D721Med (cell line): ENCODE data around the gene FBXL20.
"Not testable (repeated sequence)": the region's sequence is repeated elsewhere in the genome, so short reads cannot be mapped to it uniquely, and the experiment has no call there.

Experiments used
- DNase-seq: peaks from one replicate; pipeline ENCODE4 v3.0.0; 2011; ENCODE audit warnings: low spot score; ENCODE audit not compliant: insufficient read length
- FAIRE-seq: peaks from 2 replicates; lab custom pipeline; 2011; peaks lifted over from hg19 to GRCh38; lab: Jason Lieb, UNC
- TF ChIP-seq, protein P1 (sequence below): IDR thresholded peaks from 2 replicates; pipeline ENCODE4 v1.5.1; 2012; ENCODE audit warnings: mild to moderate bottlenecking, control low read depth; ENCODE audit not compliant: insufficient read depth; ENCODE audit errors: missing control alignments

FBXL20 gene

DNA sequence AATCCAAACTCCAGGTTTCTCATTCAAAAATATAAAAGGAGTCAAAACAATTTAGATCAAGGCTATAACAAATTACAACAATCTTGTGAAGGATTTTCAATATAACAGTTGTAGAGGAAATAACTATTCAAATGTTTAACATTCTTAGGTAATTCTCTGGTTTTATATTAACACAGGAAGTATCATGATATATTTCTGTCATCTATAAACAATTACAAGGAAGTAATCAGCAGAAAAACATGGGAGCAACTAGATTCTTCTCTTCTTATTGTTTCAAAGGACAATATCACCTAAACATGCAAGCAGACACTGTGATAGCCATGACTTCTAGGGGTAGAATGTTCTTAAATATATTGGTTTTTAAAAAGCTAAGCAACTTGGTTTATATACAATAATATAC is 49.9 kb downstream of the FBXL20 start:
- TF ChIP-seq, protein P1, sequence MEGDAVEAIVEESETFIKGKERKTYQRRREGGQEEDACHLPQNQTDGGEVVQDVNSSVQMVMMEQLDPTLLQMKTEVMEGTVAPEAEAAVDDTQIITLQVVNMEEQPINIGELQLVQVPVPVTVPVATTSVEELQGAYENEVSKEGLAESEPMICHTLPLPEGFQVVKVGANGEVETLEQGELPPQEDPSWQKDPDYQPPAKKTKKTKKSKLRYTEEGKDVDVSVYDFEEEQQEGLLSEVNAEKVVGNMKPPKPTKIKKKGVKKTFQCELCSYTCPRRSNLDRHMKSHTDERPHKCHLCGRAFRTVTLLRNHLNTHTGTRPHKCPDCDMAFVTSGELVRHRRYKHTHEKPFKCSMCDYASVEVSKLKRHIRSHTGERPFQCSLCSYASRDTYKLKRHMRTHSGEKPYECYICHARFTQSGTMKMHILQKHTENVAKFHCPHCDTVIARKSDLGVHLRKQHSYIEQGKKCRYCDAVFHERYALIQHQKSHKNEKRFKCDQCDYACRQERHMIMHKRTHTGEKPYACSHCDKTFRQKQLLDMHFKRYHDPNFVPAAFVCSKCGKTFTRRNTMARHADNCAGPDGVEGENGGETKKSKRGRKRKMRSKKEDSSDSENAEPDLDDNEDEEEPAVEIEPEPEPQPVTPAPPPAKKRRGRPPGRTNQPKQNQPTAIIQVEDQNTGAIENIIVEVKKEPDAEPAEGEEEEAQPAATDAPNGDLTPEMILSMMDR, result no peak
- FAIRE-seq, result no peak
- DNase-seq, result no peak

DNA sequence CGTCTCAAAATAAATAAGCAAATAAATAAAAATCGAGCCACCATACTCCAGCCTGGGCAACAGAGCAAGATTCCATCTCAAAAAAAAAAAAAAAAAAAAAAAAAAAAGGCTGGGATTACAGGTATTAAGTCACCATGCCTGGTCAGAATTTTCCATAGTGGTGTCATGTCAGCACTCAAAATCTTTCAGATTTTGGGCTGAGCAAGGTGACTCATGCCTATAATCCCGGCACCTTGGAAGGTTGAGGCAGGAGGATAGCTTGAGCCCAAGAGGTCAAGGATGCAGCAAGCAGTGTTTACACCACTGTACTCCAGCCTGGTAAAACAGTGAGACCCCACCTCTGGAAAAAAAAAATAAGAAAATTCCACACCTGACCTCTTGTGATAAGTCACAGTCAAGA is 52.2 kb downstream of the FBXL20 start:
- no peak for FAIRE-seq
- TF ChIP-seq, protein P1, result no peak
- DNase-seq, result no peak

DNA sequence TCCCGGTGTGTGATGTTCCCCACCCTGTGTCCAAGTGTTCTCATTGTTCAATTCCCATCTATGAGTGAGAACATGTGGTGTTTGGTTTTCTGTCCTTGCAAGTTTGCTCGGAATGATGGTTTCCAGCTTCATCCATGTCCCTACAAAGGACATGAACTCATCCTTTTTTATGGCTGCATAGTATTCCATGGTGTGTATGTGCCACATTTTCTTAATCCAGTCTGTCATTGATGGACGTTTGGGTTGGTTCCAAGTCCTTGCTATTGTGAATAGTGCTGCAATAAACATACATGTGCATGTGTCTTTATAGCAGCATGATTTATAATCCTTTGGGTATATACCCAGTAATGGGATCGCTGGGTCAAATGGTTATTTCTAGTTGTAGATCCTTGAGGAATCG is 54.6 kb downstream of the FBXL20 start:
- not testable (repeated sequence) for DNase-seq, FAIRE-seq

DNA sequence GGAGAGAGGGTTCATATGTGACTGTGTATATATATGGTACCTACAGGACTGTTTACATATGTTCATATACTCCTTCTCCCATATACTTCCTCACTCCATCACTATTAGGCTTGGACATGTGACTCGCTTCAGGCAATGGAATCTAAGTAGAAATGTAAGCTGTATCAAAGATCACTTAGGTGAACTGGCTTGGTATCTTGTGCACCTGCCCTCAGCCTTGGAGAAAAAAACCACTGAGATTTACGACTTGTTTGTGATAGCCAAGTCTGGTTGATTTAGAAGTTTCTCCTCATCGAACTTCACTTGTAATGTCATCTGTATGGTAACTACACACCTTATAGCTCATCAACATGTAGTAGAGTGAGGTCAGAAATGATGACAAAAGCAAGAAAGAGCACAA is 59.9 kb downstream of the FBXL20 start:
- TF ChIP-seq, protein P1, result no peak
- no peak for DNase-seq
- FAIRE-seq, result no peak

DNA sequence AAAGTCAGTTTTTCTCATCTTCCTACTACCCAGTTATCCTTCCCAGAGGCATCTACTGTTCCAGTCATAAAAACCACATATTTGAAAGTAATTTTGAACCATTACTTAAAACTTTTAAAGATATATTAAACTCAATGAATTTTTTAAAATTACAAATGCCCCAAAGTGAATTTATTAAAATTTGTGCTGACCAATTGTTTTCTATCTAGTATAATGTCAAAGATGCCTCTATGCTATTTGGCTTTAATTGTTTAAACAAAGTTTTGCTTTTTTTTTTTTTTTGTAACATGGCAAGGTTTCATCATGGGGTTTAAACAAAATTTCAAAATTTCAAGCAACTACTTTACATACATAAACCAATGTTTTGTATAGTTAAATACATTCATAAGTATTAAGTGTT is 60.7 kb downstream of the FBXL20 start:
- TF ChIP-seq, protein P1, result no peak
- no peak for FAIRE-seq
- DNase-seq, result no peak

DNA sequence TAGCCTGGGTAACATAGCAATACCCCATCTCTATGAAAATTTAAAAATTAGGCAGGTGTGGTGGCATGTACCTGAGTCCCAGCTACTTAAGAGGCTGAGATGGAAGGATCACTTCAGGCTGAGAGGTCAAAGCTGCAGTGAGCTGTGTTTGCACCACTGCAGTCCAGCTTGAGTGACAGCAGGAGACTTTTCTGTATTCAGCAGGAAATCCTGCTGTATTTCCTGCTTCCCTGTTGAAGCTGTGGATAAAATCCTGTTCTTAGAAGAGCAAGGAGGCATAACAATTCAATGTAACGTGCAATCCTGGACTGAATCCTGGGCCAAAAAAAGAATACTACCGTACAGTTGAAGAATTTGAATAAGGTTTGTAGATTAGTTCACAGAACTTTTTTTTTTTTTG is 62.2 kb downstream of the FBXL20 start:
- TF ChIP-seq, protein P1, result no peak
- DNase-seq (no peak), FAIRE-seq (no peak)

DNA sequence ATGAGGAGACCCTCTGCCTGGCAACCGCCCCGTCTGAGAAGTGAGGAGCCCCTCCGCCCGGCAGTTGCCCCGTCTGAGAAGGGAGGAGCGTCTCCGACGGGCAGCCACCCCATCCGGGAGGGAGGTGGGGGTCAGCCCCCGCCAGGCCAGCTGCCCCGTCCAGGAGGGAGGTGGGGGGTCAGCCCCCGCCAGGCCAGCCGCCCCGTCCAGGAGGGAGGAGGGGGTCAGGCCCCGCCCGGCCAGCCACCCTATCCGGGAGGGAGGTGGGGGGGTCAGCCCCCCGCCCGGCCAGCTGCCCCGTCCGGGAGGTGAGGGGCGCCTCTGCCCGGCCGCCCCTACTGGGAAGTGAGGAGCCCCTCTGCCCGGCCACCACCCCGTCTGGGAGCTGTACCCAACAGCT is 63.8 kb downstream of the FBXL20 start:
- DNase-seq, FAIRE-seq: not testable (repeated sequence)

DNA sequence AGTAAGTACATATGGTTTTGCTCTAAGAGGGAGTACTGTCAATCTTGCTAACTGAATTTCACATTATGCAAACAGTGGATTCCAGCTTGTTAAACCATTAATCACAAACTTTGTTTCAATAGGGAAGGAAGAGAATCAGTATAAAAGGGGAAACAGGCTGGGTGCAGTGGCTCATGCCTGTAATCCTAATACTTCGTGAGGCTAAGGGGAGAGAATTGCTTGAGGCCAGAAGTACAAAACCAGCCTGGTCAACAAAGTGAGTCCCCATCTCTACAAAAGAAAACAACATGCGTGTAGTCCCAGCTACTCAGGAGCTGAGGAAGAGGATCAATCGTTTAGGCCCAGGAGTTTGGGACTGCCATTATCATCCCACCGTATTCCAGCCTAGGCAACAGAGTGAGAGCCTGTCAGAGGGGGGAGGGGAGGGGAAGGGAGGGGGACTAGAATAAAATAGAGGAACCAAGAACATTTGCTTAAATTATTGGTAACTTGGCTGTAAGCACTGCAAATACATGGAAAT is 65.7 kb downstream of the FBXL20 start:
- DNase-seq (no peak), FAIRE-seq (no peak)
- TF ChIP-seq, protein P1, result no peak

DNA sequence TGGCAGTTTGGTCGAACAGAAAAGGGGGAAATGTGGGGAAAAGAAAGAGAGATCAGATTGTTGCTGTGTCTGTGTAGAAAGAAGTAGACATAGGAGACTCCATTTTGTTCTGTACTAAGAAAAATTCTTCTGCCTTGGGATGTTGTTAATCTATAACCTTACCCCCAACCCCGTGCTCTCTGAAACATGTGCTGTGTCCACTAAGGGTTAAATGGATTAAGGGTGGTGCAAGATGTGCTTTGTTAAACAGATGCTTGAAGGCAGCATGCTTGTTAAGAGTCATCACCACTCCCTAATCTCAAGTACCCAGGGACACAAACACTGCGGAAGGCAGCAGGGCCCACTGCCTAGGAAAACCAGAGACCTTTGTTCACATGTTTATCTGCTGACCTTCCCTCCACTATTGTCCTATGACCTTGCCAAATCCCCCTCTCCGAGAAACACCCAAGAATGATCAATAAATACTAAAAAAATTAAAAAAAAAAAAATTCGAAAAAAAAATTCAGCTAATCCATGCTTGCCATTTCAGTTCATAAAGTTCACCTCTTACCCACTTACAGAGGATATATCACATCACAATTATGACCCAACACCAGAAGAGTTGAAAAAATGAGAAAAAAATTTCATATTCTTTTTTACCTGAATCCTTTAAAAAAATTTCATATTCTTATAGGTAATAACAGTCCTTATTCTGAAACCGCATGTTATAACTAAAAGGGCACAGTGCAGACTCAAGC is 67.2 kb downstream of the FBXL20 start:
- not testable (repeated sequence) for FAIRE-seq, DNase-seq
